H1 (cell line): ENCODE data around the gene NID2. TPM values are rescaled to one million over a fixed set of nuclear protein-coding genes. Genes with fewer than 3 reads are reported as not detected.

ENCODE experiments used
- CTCF ChIA-PET: fragments of 300-600 bp; sonication (Branson Sonifier 250); formaldehyde crosslinking; loops from one replicate; lab custom pipeline; 2021; ENCODE audit not compliant: partially characterized antibody; lab: Charles Lee
- POLR2A ChIA-PET: fragments of 300-600 bp; sonication (Branson Sonifier 250); formaldehyde crosslinking; loops from one replicate; lab custom pipeline; 2021; ENCODE audit warnings: inconsistent platforms; ENCODE audit not compliant: partially characterized antibody; lab: Charles Lee
- DNase-seq, 2 experiments: peaks; one replicate each; pipeline versions ENCODE4 v3.0.0 to v3.0.0-alpha.2; 2010 to 2022; ENCODE audit warnings: low spot score in 2 of 2, low read depth in 1 of 2, mixed read lengths in 1 of 2
- FAIRE-seq: peaks from 2 replicates; lab custom pipeline; 2011; peaks lifted over from hg19 to GRCh38; lab: Jason Lieb, UNC
- H2AFZ ChIP-seq: 2 replicates; pipeline ENCODE4 v1.8.1; 2012; ENCODE audit warnings: low read length, inconsistent platforms
- H2AK5ac ChIP-seq: 2 replicates; pipeline ENCODE4 v1.6.1; 2013; ENCODE audit warnings: low read depth, low read length
- H2BK120ac ChIP-seq: replicated peaks from 2 replicates; pipeline ENCODE3; 2013; ENCODE audit warnings: low read depth, low read length, inconsistent platforms
- H2BK12ac ChIP-seq: 2 replicates; pipeline ENCODE4 v1.6.1; 2013; ENCODE audit warnings: low read depth, low read length
- H2BK15ac ChIP-seq: 2 replicates; pipeline ENCODE4 v1.6.1; 2013; ENCODE audit warnings: low read length
- H2BK20ac ChIP-seq: 2 replicates; pipeline ENCODE4 v1.6.1; 2013; ENCODE audit warnings: low read length
- H2BK5ac ChIP-seq: 2 replicates; pipeline ENCODE4 v1.6.1; 2013; ENCODE audit warnings: low read depth, low read length
- H3K14ac ChIP-seq: 2 replicates; pipeline ENCODE4 v1.6.1; 2013; ENCODE audit warnings: inconsistent platforms; ENCODE audit not compliant: insufficient read length
- H3K18ac ChIP-seq: 2 replicates; pipeline ENCODE4 v1.6.1; 2013; ENCODE audit warnings: low read length; ENCODE audit errors: extremely low read depth
- H3K23ac ChIP-seq: 2 replicates; pipeline ENCODE4 v1.6.1; 2013; ENCODE audit warnings: inconsistent platforms; ENCODE audit not compliant: insufficient read length
- H3K23me2 ChIP-seq: 2 replicates; pipeline ENCODE4 v1.6.1; 2013; ENCODE audit warnings: low read depth, low read length
- H3K27ac ChIP-seq: 2 replicates; pipeline ENCODE4 v1.6.1; 2011; ENCODE audit warnings: low read depth, low read length, inconsistent platforms
- H3K27me3 ChIP-seq, 4 experiments: replicated peaks in 1 of 4; 1 replicate in 1 of 4; 2 replicates in 3 of 4; pipeline versions ENCODE4 v1.6.1 to v1.8.1; 2011 to 2013; ENCODE audit warnings: low read length in 3 of 4, mild to moderate bottlenecking in 3 of 4, inconsistent platforms in 2 of 4, mixed read lengths in 2 of 4, moderate library complexity in 1 of 4; ENCODE audit not compliant: control insufficient read depth in 3 of 4, insufficient read depth in 3 of 4; ENCODE audit errors: extremely low read depth in 1 of 4
- H3K36me3 ChIP-seq, 4 experiments: 2 replicates each; pipeline versions ENCODE4 v1.6.1 to v1.8.1; 2011 to 2013; ENCODE audit warnings: mild to moderate bottlenecking in 4 of 4, low read length in 3 of 4, moderate library complexity in 2 of 4, control low read depth in 1 of 4, inconsistent platforms in 1 of 4; ENCODE audit not compliant: insufficient read depth in 4 of 4, control insufficient read depth in 2 of 4
- H3K4ac ChIP-seq: replicated peaks from 2 replicates; pipeline ENCODE3; 2013; ENCODE audit warnings: low read length, low read depth, mixed read lengths, inconsistent platforms; ENCODE audit not compliant: insufficient read length
- H3K4me1 ChIP-seq, 4 experiments: replicated peaks in 1 of 4; 1 replicate in 1 of 4; 2 replicates in 3 of 4; pipeline versions ENCODE4 v1.6.1 to v1.8.1; 2011 to 2013; ENCODE audit warnings: low read length in 3 of 4, inconsistent platforms in 2 of 4, mixed read lengths in 1 of 4; ENCODE audit not compliant: insufficient read depth in 4 of 4, control insufficient read depth in 3 of 4
- H3K4me2 ChIP-seq, 2 experiments: 2 replicates each; pipeline versions ENCODE4 v1.6.1 to v1.8.1; 2011 to 2013; ENCODE audit warnings: low read depth in 2 of 2, low read length in 2 of 2, control low read depth in 1 of 2, inconsistent platforms in 1 of 2, mild to moderate bottlenecking in 1 of 2; ENCODE audit not compliant: insufficient read depth in 1 of 2
- H3K4me3 ChIP-seq, 4 experiments: fragments of 200-600, 300-600 bp in 1 of 4; sonication (generic), shearing (Covaris generic), sonication (Bioruptor Twin) in 1 of 4; 2 replicates each; pipeline versions ENCODE4 v1.5.1 to v1.8.1; 2011 to 2016; ENCODE audit warnings: low read length in 4 of 4, low read depth in 3 of 4, control low read depth in 2 of 4, inconsistent platforms in 2 of 4, mild to moderate bottlenecking in 2 of 4, mixed read lengths in 1 of 4, moderate library complexity in 1 of 4; ENCODE audit not compliant: insufficient read depth in 2 of 4; ENCODE audit errors: extremely low read depth in 1 of 4
- H3K56ac ChIP-seq: replicated peaks from 2 replicates; pipeline ENCODE3; 2013; ENCODE audit warnings: low read depth, mild to moderate bottlenecking, mixed read lengths, low read length, inconsistent platforms; ENCODE audit not compliant: insufficient read length
- H3K79me1 ChIP-seq: 2 replicates; pipeline ENCODE4 v1.6.1; 2013; ENCODE audit warnings: low read depth, low read length, control low read depth
- H3K79me2 ChIP-seq, 2 experiments: 2 replicates each; pipeline versions ENCODE4 v1.6.1 to v1.8.1; 2012 to 2013; ENCODE audit warnings: low read length in 2 of 2, mild to moderate bottlenecking in 2 of 2, inconsistent platforms in 1 of 2; ENCODE audit not compliant: insufficient read depth in 2 of 2, control insufficient read depth in 1 of 2
- H3K9ac ChIP-seq, 4 experiments: replicated peaks in 1 of 4; 1 replicate in 1 of 4; 2 replicates in 3 of 4; pipeline versions ENCODE4 v1.6.1 to v1.8.1; 2011 to 2013; ENCODE audit warnings: low read depth in 3 of 4, low read length in 3 of 4, control low read depth in 2 of 4, mild to moderate bottlenecking in 2 of 4, moderate library complexity in 2 of 4, inconsistent platforms in 1 of 4; ENCODE audit errors: extremely low read depth in 1 of 4
- H3K9me3 ChIP-seq, 2 experiments: 2 replicates each; pipeline versions ENCODE4 v1.6.1 to v1.8.1; 2012 to 2013; ENCODE audit warnings: mild to moderate bottlenecking in 2 of 2, moderate library complexity in 2 of 2, control low read depth in 1 of 2, inconsistent platforms in 1 of 2, low read depth in 1 of 2, low read length in 1 of 2, mixed read lengths in 1 of 2; ENCODE audit not compliant: insufficient read depth in 2 of 2
- H4K20me1 ChIP-seq, 2 experiments: replicated peaks in 1 of 2; 2 replicates each; pipeline versions ENCODE3 to v1.8.1; 2011 to 2013; ENCODE audit warnings: inconsistent platforms in 2 of 2, low read length in 2 of 2, mild to moderate bottlenecking in 1 of 2; ENCODE audit not compliant: insufficient read depth in 2 of 2, control insufficient read depth in 1 of 2
- H4K5ac ChIP-seq: 2 replicates; pipeline ENCODE4 v1.6.1; 2013; ENCODE audit warnings: low read length, low read depth, mixed read lengths, inconsistent platforms; ENCODE audit not compliant: insufficient read length
- H4K8ac ChIP-seq: 2 replicates; pipeline ENCODE4 v1.8.0; 2013; ENCODE audit warnings: mild to moderate bottlenecking, moderate library complexity, low read length, inconsistent platforms; ENCODE audit not compliant: insufficient read depth; ENCODE audit errors: extremely low read depth
- H4K91ac ChIP-seq: replicated peaks from 2 replicates; pipeline ENCODE3; 2013; ENCODE audit warnings: low read length, mixed read lengths, inconsistent platforms; ENCODE audit not compliant: insufficient read length
- CHD2 ChIP-seq: IDR thresholded peaks from 2 replicates; pipeline ENCODE4 v1.6.1; 2012; ENCODE audit warnings: low read length, improper control_type of control experiment
- EGR1 ChIP-seq: IDR thresholded peaks from 2 replicates; pipeline ENCODE4 v1.6.1; 2011; ENCODE audit warnings: low read depth, low read length, borderline replicate concordance
- SAP30 ChIP-seq: fragments of 300-600 bp; sonication (generic); IDR thresholded peaks from 2 replicates; pipeline ENCODE4 v1.7.1; 2012; ENCODE audit warnings: low read length, moderate library complexity, mild to moderate bottlenecking, inconsistent platforms; ENCODE audit not compliant: insufficient read depth, insufficient replicate concordance
- SIX5 ChIP-seq: IDR thresholded peaks from 2 replicates; pipeline ENCODE4 v1.6.1; 2011; ENCODE audit warnings: mild to moderate bottlenecking, low read depth, low read length
- SRF ChIP-seq: IDR thresholded peaks from 2 replicates; pipeline ENCODE4 v1.6.1; 2011; ENCODE audit warnings: mild to moderate bottlenecking, low read depth, low read length, moderate library complexity
- WGBS, 2 experiments: shearing (Covaris generic) in 1 of 2; methylation state at CpG; one replicate each; pipeline versions ENCODE4 v1.1.6 to v1.1.7; 2013 to 2015; ENCODE audit warnings: low lambda C conversion rate in 2 of 2, mixed read lengths in 2 of 2, inconsistent platforms in 1 of 2, low coverage in 1 of 2, missing lambda C conversion rate in 1 of 2; ENCODE audit not compliant: insufficient replicate concordance in 2 of 2, insufficient coverage in 1 of 2, insufficient read length in 1 of 2; ENCODE audit errors: extremely low coverage in 1 of 2, missing lambda C conversion rate in 1 of 2; 5-methylcytosine and 5-hydroxymethylcytosine counted together
- polyA plus RNA-seq, 7 experiments: library from polyadenylated mRNA; depleted of rRNA in 3 of 7; stranded (reverse) in 5 of 7; unstranded in 2 of 7; fragments of >200 nt in 5 of 7; fragments of 200-250 nt in 2 of 7; gene quantifications; 1 replicate in 5 of 7; 2 replicates in 1 of 7; 4 replicates in 1 of 7; pipeline versions ENCODE4 v1.2.1 to v1.2.3, GENCODE V29; 2011 to 2013; ENCODE audit warnings: missing spikeins in 2 of 7, mixed read lengths in 2 of 7
- total RNA-seq: library from RNA; stranded (reverse); fragmentation: NEBNext Ultra II Directional; extraction: Animal tissue kit (Norgen Biotek cat#: 25700); gene quantifications from 2 replicates; pipeline ENCODE4 v1.2.1, GENCODE V29; 2021
- TF ChIP-seq, protein P1 (sequence below): IDR thresholded peaks from 2 replicates; pipeline ENCODE4 v1.6.1; 2012; ENCODE audit warnings: low read length, inconsistent platforms

The NID2 gene
- total and polyA plus RNA-seq, 2 of the 8 experiments (the other 6 are each of a cell fraction or from before 2014, with no cell fraction given), result 6.1 to 12.6 TPM

- Histone ChIP-seq H3K27me3 (no peaks in the 10 kb centered on the region), H2AFZ (no peak overlapping the region), H3K14ac (no peak overlapping the region)
- CTCF ChIA-PET, result interaction anchor here (0.6 to 5.6 kb wide), 10 partner anchors 8 to 218 kb away, joined by 3 to 53 read pairs (median 4); no protein-coding TSS in a partner anchor
- TF ChIP-seq SRF (no peak), EGR1 (no peak), CHD2 (no peak), SAP30 (no peak), SIX5 (no peak)
- TF ChIP-seq, protein P1, sequence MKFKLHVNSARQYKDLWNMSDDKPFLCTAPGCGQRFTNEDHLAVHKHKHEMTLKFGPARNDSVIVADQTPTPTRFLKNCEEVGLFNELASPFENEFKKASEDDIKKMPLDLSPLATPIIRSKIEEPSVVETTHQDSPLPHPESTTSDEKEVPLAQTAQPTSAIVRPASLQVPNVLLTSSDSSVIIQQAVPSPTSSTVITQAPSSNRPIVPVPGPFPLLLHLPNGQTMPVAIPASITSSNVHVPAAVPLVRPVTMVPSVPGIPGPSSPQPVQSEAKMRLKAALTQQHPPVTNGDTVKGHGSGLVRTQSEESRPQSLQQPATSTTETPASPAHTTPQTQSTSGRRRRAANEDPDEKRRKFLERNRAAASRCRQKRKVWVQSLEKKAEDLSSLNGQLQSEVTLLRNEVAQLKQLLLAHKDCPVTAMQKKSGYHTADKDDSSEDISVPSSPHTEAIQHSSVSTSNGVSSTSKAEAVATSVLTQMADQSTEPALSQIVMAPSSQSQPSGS, result no peak
- TF ChIP-seq, all 59 proteins: peak for 0
- Histone ChIP-seq H3K23ac (no peak overlapping the region), H3K9me3 (no peaks in the 10 kb centered on the region), H4K8ac (no peak overlapping the region), H3K4me3 (no peak overlapping the region), H2AK5ac (no peak overlapping the region), H3K27ac (no peak overlapping the region), H3K4me2 (no peak overlapping the region), H2BK120ac (no peak overlapping the region), H3K4ac (no peak overlapping the region), H2BK20ac (no peak overlapping the region), H2BK12ac (no peak overlapping the region), H3K9ac (no peak overlapping the region), H4K5ac (no peak overlapping the region), H4K91ac (no peak overlapping the region), H3K36me3 (no peaks in the 10 kb centered on the region), H3K23me2 (no peaks in the 10 kb centered on the region), H3K56ac (no peak overlapping the region), H3K79me1 (no peaks in the 10 kb centered on the region), H2BK5ac (no peak overlapping the region), H3K18ac (no peak overlapping the region), H4K20me1 (no peaks in the 10 kb centered on the region), H3K4me1 (no peaks in the 10 kb centered on the region), H3K79me2 (no peaks in the 10 kb centered on the region), H2BK15ac (no peak overlapping the region)
- 94% methylated on average over 5 of the region's 5 CpGs; no CpG with 5 or more reads in 1 of the 2 experiments for WGBS, 2 experiments
- DNase-seq (no peak), FAIRE-seq (no peak)
- POLR2A ChIA-PET, result no interaction called here
Observed at GRCh38 chr14:51977075-51977474, 91.8 kb downstream of the NID2 start.
